ENCODE data around the gene CASQ2. TPM values are rescaled to one million over a fixed set of nuclear protein-coding genes. Genes with fewer than 3 reads are reported as not detected.

Gene CASQ2
- polyA plus RNA-seq, 1 donor (not counting 4 experiments of a cell fraction or from before 2014, with no cell fraction given), result 0.04 TPM

DNA sequence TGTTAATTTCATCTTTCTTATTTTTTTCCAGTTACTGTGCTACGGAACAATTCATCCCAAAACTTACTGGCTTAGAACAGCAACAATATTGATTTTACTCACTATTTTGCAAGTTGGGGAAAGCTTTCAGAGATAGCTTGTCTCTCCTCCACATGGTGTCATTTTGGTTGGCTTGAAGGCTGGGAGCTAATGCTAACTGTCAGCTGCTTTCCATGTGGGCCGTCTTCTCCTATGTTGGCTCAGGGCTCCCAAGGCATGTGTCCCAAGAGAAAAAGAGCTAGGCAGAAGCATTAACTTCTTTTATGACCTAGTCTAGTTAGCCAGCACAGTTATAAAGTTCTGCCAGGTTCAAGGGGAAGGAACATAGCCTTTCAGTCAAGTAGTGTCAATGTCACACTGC, 33.9 kb upstream of the CASQ2 start:
- Histone ChIP-seq H3K27ac (ENCODE audit: control insufficient read depth, insufficient read depth, low read length) (no peak overlapping the region), H3K9me1 (ENCODE audit: control insufficient read depth, extremely low read depth, insufficient read depth, low read length) (no peaks in the 10 kb centered on the region), H3K4me3 (ENCODE audit: control insufficient read depth in 2 of 3, extremely low read depth in 1 of 3, insufficient read depth in 2 of 3, low read depth in 1 of 3, low read length in 3 of 3) (no peak overlapping the region), H3K27me3 (ENCODE audit: control insufficient read depth, extremely low read depth, insufficient read depth, low read length) (no peaks in the 10 kb centered on the region), H3K4me1 (ENCODE audit: control insufficient read depth, extremely low read depth, insufficient read depth, low read length) (no peaks in the 10 kb centered on the region), H3K9me3 (ENCODE audit: control insufficient read depth, low read depth, low read length) (no peaks in the 10 kb centered on the region), H4K20me1 (ENCODE audit: control insufficient read depth, extremely low read depth, insufficient read depth, low read length) (no peaks in the 10 kb centered on the region), H3K79me2 (ENCODE audit: control insufficient read depth, insufficient read depth, low read length) (no peaks in the 10 kb centered on the region), H3K36me3 (ENCODE audit: control insufficient read depth in 2 of 2, extremely low read depth in 1 of 2, insufficient read depth in 2 of 2, low read length in 2 of 2) (no peaks in the 10 kb centered on the region), H2AFZ (ENCODE audit: control insufficient read depth, low read length) (no peak overlapping the region), H3K9ac (ENCODE audit: control insufficient read depth, extremely low read depth, insufficient read depth, low read length) (no peak overlapping the region), H3K4me2 (ENCODE audit: control insufficient read depth, extremely low read depth, insufficient read depth, low read depth, low read length) (no peak overlapping the region)
- dilution Hi-C loops (cut with MboI; ENCODE audit: extremely low pct_ligation_motif_present, low sequenced_read_pairs), result loop anchor here (25.0 kb wide), 1 partner anchor 185 kb away; the partner anchor contains the start of gene SLC22A15
- no peak for FAIRE-seq
- no peak for TF ChIP-seq EZH2 (IDR thresholded peaks at IDR 0.05; ENCODE audit: low read length)
- TF ChIP-seq, protein P1, sequence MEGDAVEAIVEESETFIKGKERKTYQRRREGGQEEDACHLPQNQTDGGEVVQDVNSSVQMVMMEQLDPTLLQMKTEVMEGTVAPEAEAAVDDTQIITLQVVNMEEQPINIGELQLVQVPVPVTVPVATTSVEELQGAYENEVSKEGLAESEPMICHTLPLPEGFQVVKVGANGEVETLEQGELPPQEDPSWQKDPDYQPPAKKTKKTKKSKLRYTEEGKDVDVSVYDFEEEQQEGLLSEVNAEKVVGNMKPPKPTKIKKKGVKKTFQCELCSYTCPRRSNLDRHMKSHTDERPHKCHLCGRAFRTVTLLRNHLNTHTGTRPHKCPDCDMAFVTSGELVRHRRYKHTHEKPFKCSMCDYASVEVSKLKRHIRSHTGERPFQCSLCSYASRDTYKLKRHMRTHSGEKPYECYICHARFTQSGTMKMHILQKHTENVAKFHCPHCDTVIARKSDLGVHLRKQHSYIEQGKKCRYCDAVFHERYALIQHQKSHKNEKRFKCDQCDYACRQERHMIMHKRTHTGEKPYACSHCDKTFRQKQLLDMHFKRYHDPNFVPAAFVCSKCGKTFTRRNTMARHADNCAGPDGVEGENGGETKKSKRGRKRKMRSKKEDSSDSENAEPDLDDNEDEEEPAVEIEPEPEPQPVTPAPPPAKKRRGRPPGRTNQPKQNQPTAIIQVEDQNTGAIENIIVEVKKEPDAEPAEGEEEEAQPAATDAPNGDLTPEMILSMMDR (optimal IDR thresholded peaks at IDR 0.05 in 1 of 3, IDR thresholded peaks at IDR 0.05 in 1 of 3, conservative IDR thresholded peaks at IDR 0.05 in 1 of 3; ENCODE audit: extremely low read depth in 1 of 3, insufficient read depth in 2 of 3, low read length in 3 of 3), result no peak
- no peak for DNase-seq (ENCODE audit: low read depth, low spot score)

DNA sequence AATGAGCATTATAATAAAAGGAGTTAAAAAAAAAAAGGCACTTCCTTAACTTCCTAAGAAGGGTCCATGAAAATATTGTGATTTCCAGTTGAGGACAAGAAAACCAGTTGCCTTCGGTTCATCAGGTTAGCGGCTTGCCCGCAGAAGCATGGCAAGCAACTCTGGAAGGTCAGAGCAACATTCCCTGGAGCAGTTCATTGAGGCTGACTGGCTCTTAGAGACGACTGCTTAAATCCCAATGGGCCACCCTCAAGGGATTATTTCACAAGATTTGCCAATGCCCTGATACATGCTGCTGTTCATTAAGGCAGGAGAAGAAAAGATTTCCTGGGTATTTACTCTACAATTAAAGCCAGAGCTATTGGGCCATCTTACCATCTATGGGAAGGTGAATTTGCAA, 29.0 kb upstream of the CASQ2 start:
- dilution Hi-C loops (cut with MboI; ENCODE audit: extremely low pct_ligation_motif_present, low sequenced_read_pairs), result no loop called here
- Histone ChIP-seq H3K27me3 (ENCODE audit: control insufficient read depth, extremely low read depth, insufficient read depth, low read length) (no peaks in the 10 kb centered on the region), H3K9me3 (ENCODE audit: control insufficient read depth, low read depth, low read length) (no peaks in the 10 kb centered on the region), H3K79me2 (ENCODE audit: control insufficient read depth, insufficient read depth, low read length) (no peaks in the 10 kb centered on the region), H3K4me1 (ENCODE audit: control insufficient read depth, extremely low read depth, insufficient read depth, low read length) (peaks cover 28% of the 10 kb centered on the region), H3K27ac (ENCODE audit: control insufficient read depth, insufficient read depth, low read length) (no peak overlapping the region), H3K36me3 (ENCODE audit: control insufficient read depth in 2 of 2, extremely low read depth in 1 of 2, insufficient read depth in 2 of 2, low read length in 2 of 2) (no peaks in the 10 kb centered on the region), H3K4me2 (ENCODE audit: control insufficient read depth, extremely low read depth, insufficient read depth, low read depth, low read length) (no peak overlapping the region), H3K9me1 (ENCODE audit: control insufficient read depth, extremely low read depth, insufficient read depth, low read length) (no peaks in the 10 kb centered on the region), H3K9ac (ENCODE audit: control insufficient read depth, extremely low read depth, insufficient read depth, low read length) (no peak overlapping the region), H4K20me1 (ENCODE audit: control insufficient read depth, extremely low read depth, insufficient read depth, low read length) (no peaks in the 10 kb centered on the region), H3K4me3 (ENCODE audit: control insufficient read depth in 2 of 3, extremely low read depth in 1 of 3, insufficient read depth in 2 of 3, low read depth in 1 of 3, low read length in 3 of 3) (no peak overlapping the region), H2AFZ (ENCODE audit: control insufficient read depth, low read length) (no peak overlapping the region)
- DNase-seq (ENCODE audit: low read depth, low spot score) (no peak), FAIRE-seq (no peak)
- TF ChIP-seq, protein P1 (optimal IDR thresholded peaks at IDR 0.05 in 1 of 3, IDR thresholded peaks at IDR 0.05 in 1 of 3, conservative IDR thresholded peaks at IDR 0.05 in 1 of 3; ENCODE audit: extremely low read depth in 1 of 3, insufficient read depth in 2 of 3, low read length in 3 of 3), result no peak
- no peak for TF ChIP-seq EZH2 (IDR thresholded peaks at IDR 0.05; ENCODE audit: low read length)
